ENCODE data around the gene CRYL1. TPM values are rescaled to one million over a fixed set of nuclear protein-coding genes. Genes with fewer than 3 reads are reported as not detected.
A peak's percentile ranks its signal among the peaks of the same experiment; 100 is the strongest.

The CRYL1 gene
- total RNA-seq, 1 experiment from 2014 or later, result 5.9 TPM

GRCh38 chr13:20441879-20442278, 83.8 kb downstream of the CRYL1 start:
- CTCF ChIA-PET, result no interaction called here
- H3K4me1 ChIP-seq (ENCODE audit: insufficient read depth, low read length, poor library complexity, severe bottlenecking), result no peaks in the 10 kb centered on the region
- H3K36me3 ChIP-seq (ENCODE audit: insufficient read depth, low read length, poor library complexity, severe bottlenecking), result no peaks in the 10 kb centered on the region
- peak; percentile 19 for DNase-seq (ENCODE audit: low spot score)
- TF ChIP-seq CTCF (conservative IDR thresholded peaks at IDR 0.05; ENCODE audit: low read depth, low read length) (no peak), EZH2 (IDR thresholded peaks at IDR 0.05; ENCODE audit: borderline replicate concordance, low read depth, low read length, poor library complexity, severe bottlenecking) (no peak)
- no peak overlapping the region for H3K27ac ChIP-seq (ENCODE audit: low read depth, low read length, poor library complexity, severe bottlenecking)
- POLR2A ChIA-PET (ENCODE audit: low non-redundant PET), result no interaction called here
- BruUV-seq (replicated peaks), result no TSS peak
- H3K27me3 ChIP-seq (replicated peaks; ENCODE audit: insufficient read depth, low read depth, low read length, poor library complexity), result no peaks in the 10 kb centered on the region
- intact Hi-C loops (cut with micrococcal nuclease; ENCODE audit: unreplicated experiment), result no loop called here
- H3K9me3 ChIP-seq (ENCODE audit: low read depth, low read length, poor library complexity, severe bottlenecking), result no peaks in the 10 kb centered on the region
- no peak overlapping the region for H3K4me3 ChIP-seq (ENCODE audit: low read depth, low read length, poor library complexity, severe bottlenecking)

- Histone ChIP-seq H3K4me3 (ENCODE audit: low read depth, low read length, poor library complexity, severe bottlenecking) (no peak overlapping the region), H3K36me3 (ENCODE audit: insufficient read depth, low read length, poor library complexity, severe bottlenecking) (no peaks in the 10 kb centered on the region), H3K27ac (ENCODE audit: low read depth, low read length, poor library complexity, severe bottlenecking) (no peak overlapping the region), H3K27me3 (replicated peaks; ENCODE audit: insufficient read depth, low read depth, low read length, poor library complexity) (no peaks in the 10 kb centered on the region), H3K9me3 (ENCODE audit: low read depth, low read length, poor library complexity, severe bottlenecking) (no peaks in the 10 kb centered on the region), H3K4me1 (ENCODE audit: insufficient read depth, low read length, poor library complexity, severe bottlenecking) (no peaks in the 10 kb centered on the region)
- TF ChIP-seq EZH2 (IDR thresholded peaks at IDR 0.05; ENCODE audit: borderline replicate concordance, low read depth, low read length, poor library complexity, severe bottlenecking), result no peak
- TF ChIP-seq CTCF (conservative IDR thresholded peaks at IDR 0.05; ENCODE audit: low read depth, low read length), result no peak
- intact Hi-C loops (cut with micrococcal nuclease; ENCODE audit: unreplicated experiment), result no loop called here
- BruUV-seq (replicated peaks), result no TSS peak
- DNase-seq (ENCODE audit: low spot score), result no peak
- ChIA-PET CTCF (no interaction called here), POLR2A (ENCODE audit: low non-redundant PET) (interaction anchor here (0.6 kb wide), 1 partner anchor 242 kb away, joined by 4 read pairs; no protein-coding TSS in a partner anchor)
These were observed 84.6 kb downstream of the CRYL1 start for GRCh38 chr13:20441056-20441455.

- H3K27ac ChIP-seq (ENCODE audit: low read depth, low read length, poor library complexity, severe bottlenecking), result no peak overlapping the region
- ChIA-PET POLR2A (ENCODE audit: low non-redundant PET) (no interaction called here), CTCF (no interaction called here)
- no peak overlapping the region for H3K4me3 ChIP-seq (ENCODE audit: low read depth, low read length, poor library complexity, severe bottlenecking)
- H3K9me3 ChIP-seq (ENCODE audit: low read depth, low read length, poor library complexity, severe bottlenecking), result no peaks in the 10 kb centered on the region
- no peak for DNase-seq (ENCODE audit: low spot score)
- H3K4me1 ChIP-seq (ENCODE audit: insufficient read depth, low read length, poor library complexity, severe bottlenecking), result no peaks in the 10 kb centered on the region
- intact Hi-C loops (cut with micrococcal nuclease; ENCODE audit: unreplicated experiment), result no loop called here
- TF ChIP-seq EZH2 (IDR thresholded peaks at IDR 0.05; ENCODE audit: borderline replicate concordance, low read depth, low read length, poor library complexity, severe bottlenecking) (no peak), CTCF (conservative IDR thresholded peaks at IDR 0.05; ENCODE audit: low read depth, low read length) (no peak)
- H3K27me3 ChIP-seq (replicated peaks; ENCODE audit: insufficient read depth, low read depth, low read length, poor library complexity), result no peaks in the 10 kb centered on the region
- H3K36me3 ChIP-seq (ENCODE audit: insufficient read depth, low read length, poor library complexity, severe bottlenecking), result no peaks in the 10 kb centered on the region
- no TSS peak for BruUV-seq (replicated peaks)
These were observed 86.4 kb downstream of the CRYL1 start for GRCh38 chr13:20439261-20439660.

Data from A673 (cell line).